Measurements from ENCODE around the gene WDR44. TPM values are rescaled to one million over a fixed set of nuclear protein-coding genes. Genes with fewer than 3 reads are reported as not detected.
A peak's percentile ranks its signal among the peaks of the same experiment; 100 is the strongest.

Gene WDR44
- total and polyA plus RNA-seq, 12 donors = 3.8 to 15.7 (median 13.8) TPM

DNA sequence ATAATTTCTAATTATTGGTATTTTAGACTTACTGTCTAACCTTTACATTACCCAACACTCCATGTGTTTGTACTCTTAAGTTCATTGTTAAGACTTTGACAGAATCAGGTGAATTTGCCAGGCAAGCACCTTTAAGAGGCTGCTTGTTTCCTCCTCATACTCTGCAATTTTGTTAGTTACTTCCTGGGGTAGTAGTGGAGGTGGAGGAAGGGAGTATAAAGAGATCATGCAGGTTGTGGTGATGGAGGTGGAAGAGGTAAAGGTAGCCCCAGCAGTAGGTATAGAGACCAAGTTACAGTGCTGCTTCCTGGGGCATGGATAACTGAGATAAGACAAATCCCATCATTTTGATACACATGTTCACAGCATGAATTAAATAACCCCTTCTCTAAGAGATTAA, 6.7 kb downstream of the WDR44 start:
- H3K9me3 ChIP-seq = no peaks in the 10 kb centered on the region
- H3K36me3 ChIP-seq = no peaks in the 10 kb centered on the region
- no peak overlapping the region for H3K4me3 ChIP-seq
- DNase-seq (no peak), ATAC-seq (no peak)
- TF ChIP-seq, protein P1, sequence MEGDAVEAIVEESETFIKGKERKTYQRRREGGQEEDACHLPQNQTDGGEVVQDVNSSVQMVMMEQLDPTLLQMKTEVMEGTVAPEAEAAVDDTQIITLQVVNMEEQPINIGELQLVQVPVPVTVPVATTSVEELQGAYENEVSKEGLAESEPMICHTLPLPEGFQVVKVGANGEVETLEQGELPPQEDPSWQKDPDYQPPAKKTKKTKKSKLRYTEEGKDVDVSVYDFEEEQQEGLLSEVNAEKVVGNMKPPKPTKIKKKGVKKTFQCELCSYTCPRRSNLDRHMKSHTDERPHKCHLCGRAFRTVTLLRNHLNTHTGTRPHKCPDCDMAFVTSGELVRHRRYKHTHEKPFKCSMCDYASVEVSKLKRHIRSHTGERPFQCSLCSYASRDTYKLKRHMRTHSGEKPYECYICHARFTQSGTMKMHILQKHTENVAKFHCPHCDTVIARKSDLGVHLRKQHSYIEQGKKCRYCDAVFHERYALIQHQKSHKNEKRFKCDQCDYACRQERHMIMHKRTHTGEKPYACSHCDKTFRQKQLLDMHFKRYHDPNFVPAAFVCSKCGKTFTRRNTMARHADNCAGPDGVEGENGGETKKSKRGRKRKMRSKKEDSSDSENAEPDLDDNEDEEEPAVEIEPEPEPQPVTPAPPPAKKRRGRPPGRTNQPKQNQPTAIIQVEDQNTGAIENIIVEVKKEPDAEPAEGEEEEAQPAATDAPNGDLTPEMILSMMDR (IDR thresholded peaks at IDR 0.05) = no peak
- intact Hi-C loops (cut with DNase I) = no loop called here
- H3K4me1 ChIP-seq = peaks cover 0 to 81% (median 34%) of the 10 kb centered on the region in 9 donors
- H3K27ac ChIP-seq = no peak overlapping the region
- no peaks in the 10 kb centered on the region for H3K27me3 ChIP-seq

DNA sequence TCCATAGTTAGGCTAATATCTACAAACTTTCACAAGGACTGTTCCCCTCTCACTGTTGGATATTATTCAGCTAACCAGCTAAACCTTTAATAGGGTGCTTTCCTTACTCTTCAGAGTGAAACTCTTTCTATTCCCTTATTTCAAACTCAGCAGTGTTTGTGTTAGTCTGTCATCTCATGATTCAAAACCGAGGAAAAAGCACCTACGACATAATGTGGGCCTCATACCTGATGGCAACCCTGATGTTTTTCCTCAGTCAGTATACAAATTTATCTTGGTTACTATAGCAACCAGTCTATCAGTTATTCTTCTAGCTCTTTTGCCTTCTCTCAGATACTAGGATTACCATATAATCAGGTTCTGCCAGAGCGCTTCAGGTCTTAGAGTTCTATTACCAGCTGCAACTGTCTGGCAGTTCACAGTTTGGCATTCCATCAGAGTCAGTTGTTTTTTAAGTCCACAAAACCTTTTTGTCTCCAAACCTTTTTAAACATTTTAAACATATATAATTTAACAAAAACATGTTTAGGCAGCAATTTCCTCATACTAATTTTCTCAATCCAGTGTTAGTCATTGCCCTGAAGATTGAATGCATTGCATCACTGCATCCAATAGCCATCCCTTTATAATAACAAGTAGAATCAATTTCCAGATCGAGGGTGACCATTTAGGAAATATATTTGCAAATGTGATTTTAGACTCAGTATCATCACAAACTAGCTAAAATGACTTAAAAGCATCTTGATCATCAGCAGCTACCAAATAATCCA, 7.4 kb downstream of the WDR44 start:
- ATAC-seq = no peak
- no peaks in the 10 kb centered on the region for H3K9me3 ChIP-seq
- no peak for DNase-seq
- WGBS, 2 donors = 63 to 71% methylated on average over 4 of the region's 4 CpGs
- intact Hi-C loops (cut with DNase I) = no loop called here
- no peaks in the 10 kb centered on the region for H3K36me3 ChIP-seq
- TF ChIP-seq, protein P1 (IDR thresholded peaks at IDR 0.05) = no peak
- H3K4me3 ChIP-seq = no peak overlapping the region
- H3K27ac ChIP-seq = no peak overlapping the region
- no peaks in the 10 kb centered on the region for H3K27me3 ChIP-seq
- H3K4me1 ChIP-seq = peaks cover 0 to 74% (median 29%) of the 10 kb centered on the region in 9 donors

DNA sequence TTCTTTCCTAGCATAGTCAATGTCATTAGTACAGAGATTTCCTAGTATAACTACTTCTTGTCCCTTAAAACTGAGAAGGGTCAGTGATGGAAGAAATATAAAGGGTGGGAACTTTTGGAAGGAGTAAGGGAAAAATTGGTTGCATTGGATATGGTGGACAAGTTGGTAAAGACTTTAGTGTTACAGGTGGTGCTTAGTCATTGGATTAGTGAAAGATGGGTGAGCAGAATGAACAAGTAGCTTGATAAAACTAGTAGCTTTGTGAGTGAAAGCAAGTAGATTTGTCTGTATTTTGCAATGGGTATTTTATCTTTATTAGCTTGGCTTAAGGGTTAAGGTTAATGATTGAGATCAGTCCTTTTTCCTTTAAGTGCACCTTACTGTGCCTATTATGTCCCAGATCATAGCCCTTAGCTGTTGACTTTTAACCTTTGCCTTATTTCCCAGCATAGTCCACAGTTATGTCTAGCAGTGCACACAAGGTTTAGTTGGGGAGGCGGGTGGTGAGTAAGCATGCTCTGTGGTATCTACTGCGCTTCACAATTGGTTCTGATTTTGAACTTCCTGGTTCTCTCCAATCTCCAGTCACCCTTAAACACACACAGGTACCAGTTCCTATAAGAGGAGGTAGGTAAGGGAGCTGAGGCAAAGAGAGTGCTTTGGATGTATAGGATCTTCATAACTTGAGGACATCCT, 9.5 kb downstream of the WDR44 start:
- TF ChIP-seq, protein P1 (IDR thresholded peaks at IDR 0.05) = no peak
- Histone ChIP-seq H3K27me3 (no peaks in the 10 kb centered on the region), H3K4me3 (no peak overlapping the region), H3K36me3 (no peaks in the 10 kb centered on the region), H3K9me3 (no peaks in the 10 kb centered on the region), H3K4me1 (peaks cover 0 to 64% (median 29%) of the 10 kb centered on the region in 9 donors), H3K27ac (peak overlapping the region in 2 of 10 donors; percentile 4 to 36)
- 94 to 98% methylated on average over 2 of the region's 2 CpGs for WGBS, 2 donors
- no peak for DNase-seq
- ATAC-seq = peak in 1 of 8 donors; percentile 37
- intact Hi-C loops (cut with DNase I) = no loop called here

DNA sequence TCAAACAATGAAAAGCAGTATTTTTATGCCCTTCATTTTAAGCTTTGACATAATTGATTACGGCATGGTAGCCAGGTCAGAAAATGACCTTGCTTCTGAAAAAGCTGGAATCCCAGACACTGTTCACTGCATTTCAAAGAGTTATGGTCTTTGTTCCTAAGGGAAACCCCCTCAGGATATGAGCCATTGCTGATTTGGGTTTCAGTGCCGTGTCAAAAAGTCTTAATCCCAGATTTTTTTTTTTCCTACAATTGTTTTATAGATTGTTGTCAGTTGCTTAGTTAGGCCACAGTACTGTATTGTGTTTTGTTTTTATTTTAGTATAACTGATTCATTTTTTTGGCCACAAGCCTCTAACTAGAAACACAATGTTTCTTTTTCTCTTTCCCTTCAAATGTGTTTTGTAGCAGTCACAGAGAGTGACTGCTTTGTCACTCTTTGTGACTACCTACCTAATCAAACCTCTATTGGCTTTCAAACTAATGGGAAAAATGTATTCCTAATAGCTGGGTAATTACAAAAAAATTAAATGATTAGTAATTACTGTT, 10.3 kb downstream of the WDR44 start:
- intact Hi-C loops (cut with DNase I) = no loop called here
- 32 to 52% methylated on average over 2 of the region's 2 CpGs for WGBS, 2 donors
- Histone ChIP-seq H3K4me3 (no peak overlapping the region), H3K27ac (peak overlapping the region in 1 of 10 donors; percentile 4), H3K9me3 (no peaks in the 10 kb centered on the region), H3K27me3 (no peaks in the 10 kb centered on the region), H3K4me1 (peaks cover 0 to 64% (median 29%) of the 10 kb centered on the region in 9 donors), H3K36me3 (no peaks in the 10 kb centered on the region)
- DNase-seq (no peak), ATAC-seq (peak in 5 of 8 donors; percentile 49 to 73 (median 62))
- TF ChIP-seq, protein P1 (IDR thresholded peaks at IDR 0.05) = no peak

All from heart right ventricle (tissue), 16 donors.